IMR-90 (cell line): ENCODE data around the gene UBN1. TPM values are rescaled to one million over a fixed set of nuclear protein-coding genes. Genes with fewer than 3 reads are reported as not detected.

ENCODE experiments used
- ATAC-seq: fragments of 200-7000 bp; cut with Tn5 transposase; 2 replicates; pipeline ENCODE4 v1.9.1; 2020; ENCODE audit warnings: low read depth, mild to moderate bottlenecking, moderate library complexity
- BruUV-seq: library from RNA; stranded (reverse); fragments of 400-500 nt; replicated peaks from 2 replicates; lab custom pipeline; 2021; lab: Mats Ljungman, UMichigan
- CTCF ChIA-PET: fragments of 300-600 bp; formaldehyde crosslinking; extraction: SDS; loops from one replicate; lab custom pipeline; 2021; ENCODE audit warnings: antibody characterized with exemption; lab: Yijun Ruan, JAX
- POLR2A ChIA-PET: fragments of 300-600 bp; sonication (Branson Sonifier 250); formaldehyde crosslinking; loops from one replicate; lab custom pipeline; 2022; ENCODE audit warnings: antibody characterized with exemption; ENCODE audit not compliant: unreplicated experiment; lab: Charles Lee
- DNase-seq: peaks from one replicate; pipeline ENCODE4 v3.0.0; 2013
- H2AFZ ChIP-seq: replicated peaks from 2 replicates; pipeline ENCODE3; 2013; ENCODE audit warnings: low read length, mild to moderate bottlenecking; ENCODE audit not compliant: poor library complexity
- H2AK5ac ChIP-seq: 2 replicates; pipeline ENCODE4 v1.6.1; 2013; ENCODE audit warnings: low read depth, low read length, inconsistent platforms
- H2AK9ac ChIP-seq: replicated peaks from 2 replicates; pipeline ENCODE3; 2013; ENCODE audit warnings: mild to moderate bottlenecking, low read depth, low read length, moderate library complexity; ENCODE audit not compliant: poor library complexity
- H2BK120ac ChIP-seq: 2 replicates; pipeline ENCODE4 v1.6.1; 2013; ENCODE audit warnings: low read depth, low read length, inconsistent platforms
- H2BK15ac ChIP-seq: 3 replicates; pipeline ENCODE4 v1.6.1; 2013; ENCODE audit warnings: low read depth, low read length, inconsistent platforms
- H2BK20ac ChIP-seq: 2 replicates; pipeline ENCODE4 v1.6.1; 2013; ENCODE audit warnings: low read depth, mild to moderate bottlenecking, inconsistent platforms, low read length, moderate library complexity
- H2BK5ac ChIP-seq: 2 replicates; pipeline ENCODE4 v1.6.1; 2013; ENCODE audit warnings: mild to moderate bottlenecking, low read depth, low read length, inconsistent platforms; ENCODE audit not compliant: poor library complexity, severe bottlenecking
- H3K14ac ChIP-seq: replicated peaks from 2 replicates; pipeline ENCODE4 v1.6.1; 2013; ENCODE audit warnings: low read depth, low read length, inconsistent platforms
- H3K18ac ChIP-seq: 2 replicates; pipeline ENCODE4 v1.6.1; 2013; ENCODE audit warnings: low read depth, low read length, control low read depth
- H3K23ac ChIP-seq: 2 replicates; pipeline ENCODE4 v1.6.1; 2013; ENCODE audit warnings: low read depth, low read length, inconsistent platforms
- H3K27ac ChIP-seq: 2 replicates; pipeline ENCODE4 v1.5.1; 2013; ENCODE audit warnings: mild to moderate bottlenecking, control low read depth, low read length; ENCODE audit not compliant: insufficient read depth
- H3K27me3 ChIP-seq: 2 replicates; pipeline ENCODE4 v1.6.1; 2013; ENCODE audit warnings: low read length; ENCODE audit not compliant: control insufficient read depth, insufficient read depth
- H3K36me3 ChIP-seq: 2 replicates; pipeline ENCODE4 v1.6.1; 2013; ENCODE audit warnings: low read length, mixed read lengths; ENCODE audit not compliant: control insufficient read depth, insufficient read depth
- H3K4ac ChIP-seq: 2 replicates; pipeline ENCODE4 v1.6.1; 2013; ENCODE audit warnings: low read depth, low read length, inconsistent platforms
- H3K4me1 ChIP-seq: 2 replicates; pipeline ENCODE4 v1.6.1; 2013; ENCODE audit warnings: low read length, mixed read lengths; ENCODE audit not compliant: control insufficient read depth, insufficient read depth
- H3K4me2 ChIP-seq: 2 replicates; pipeline ENCODE4 v1.6.1; 2013; ENCODE audit warnings: low read depth, mild to moderate bottlenecking, control low read depth, low read length, moderate library complexity
- H3K4me3 ChIP-seq: 2 replicates; pipeline ENCODE4 v1.5.1; 2013; ENCODE audit warnings: low read depth, mild to moderate bottlenecking, control low read depth, low read length, moderate library complexity; ENCODE audit not compliant: insufficient read depth
- H3K56ac ChIP-seq: 2 replicates; pipeline ENCODE4 v1.6.1; 2013; ENCODE audit warnings: low read length, inconsistent platforms; ENCODE audit not compliant: insufficient read depth; ENCODE audit errors: extremely low read depth
- H3K79me1 ChIP-seq, 2 experiments: 2 replicates each; pipeline ENCODE4 v1.6.1; 2013; ENCODE audit warnings: low read length in 2 of 2, inconsistent platforms in 1 of 2, low read depth in 1 of 2
- H3K9ac ChIP-seq: 2 replicates; pipeline ENCODE4 v1.6.1; 2013; ENCODE audit warnings: low read depth, low read length, control low read depth
- H3K9me1 ChIP-seq: 2 replicates; pipeline ENCODE4 v1.6.1; 2013; ENCODE audit warnings: low read length, inconsistent platforms; ENCODE audit not compliant: insufficient read depth
- H3K9me3 ChIP-seq: 2 replicates; pipeline ENCODE4 v1.6.1; 2013; ENCODE audit warnings: low read length; ENCODE audit not compliant: control insufficient read depth, insufficient read depth
- H4K20me1 ChIP-seq: 2 replicates; pipeline ENCODE4 v1.6.1; 2013; ENCODE audit warnings: low read length, inconsistent platforms; ENCODE audit not compliant: insufficient read depth
- H4K5ac ChIP-seq: 2 replicates; pipeline ENCODE4 v1.6.1; 2013; ENCODE audit warnings: mild to moderate bottlenecking, low read depth, low read length, control low read depth
- H4K8ac ChIP-seq, 2 experiments: 2 replicates each; pipeline ENCODE4 v1.6.1; 2013; ENCODE audit warnings: low read depth in 2 of 2, low read length in 2 of 2, control low read depth in 1 of 2, inconsistent platforms in 1 of 2
- H4K91ac ChIP-seq: 2 replicates; pipeline ENCODE4 v1.6.1; 2013; ENCODE audit warnings: low read depth, low read length, inconsistent platforms; ENCODE audit not compliant: insufficient read depth
- BHLHE40 ChIP-seq: fragments of 150-350 bp; IDR thresholded peaks from 2 replicates; pipeline ENCODE4 v1.6.1; 2016; ENCODE audit warnings: mild to moderate bottlenecking, low read depth, low read length
- CHD1 ChIP-seq: IDR thresholded peaks from 2 replicates; pipeline ENCODE4 v1.6.1; 2012; ENCODE audit warnings: low read depth, low read length, improper control_type of control experiment
- FOS ChIP-seq: fragments of 150-350 bp; IDR thresholded peaks from 2 replicates; pipeline ENCODE4 v1.6.1; 2016; ENCODE audit warnings: low read depth, low read length
- MAFK ChIP-seq: IDR thresholded peaks from 2 replicates; pipeline ENCODE4 v1.6.1; 2012; ENCODE audit warnings: low read depth, low read length, improper control_type of control experiment
- NFE2L2 ChIP-seq: fragments of 150-350 bp; IDR thresholded peaks from 2 replicates; pipeline ENCODE4 v1.6.1; 2016; ENCODE audit warnings: low read depth, mild to moderate bottlenecking, low read length
- RAD21 ChIP-seq: IDR thresholded peaks from 2 replicates; pipeline ENCODE4 v1.6.1; 2012; ENCODE audit warnings: low read length, improper control_type of control experiment
- RCOR1 ChIP-seq: IDR thresholded peaks from 2 replicates; pipeline ENCODE4 v1.6.1; 2012; ENCODE audit warnings: mild to moderate bottlenecking, low read length, improper control_type of control experiment; ENCODE audit not compliant: insufficient replicate concordance
- RFX5 ChIP-seq: IDR thresholded peaks from 2 replicates; pipeline ENCODE4 v1.8.0; 2012; ENCODE audit warnings: low read depth, mild to moderate bottlenecking, low read length, moderate library complexity
- WGBS, 2 experiments: methylation state at CpG; one replicate each; pipeline versions ENCODE4 v1.1.5 to v1.1.7; 2013; ENCODE audit warnings: missing lambda C conversion rate in 2 of 2; ENCODE audit not compliant: insufficient read length in 1 of 2; ENCODE audit errors: extremely low coverage in 2 of 2; 5-methylcytosine and 5-hydroxymethylcytosine counted together
- dilution Hi-C: fragments of 300-500 bp; cut with HindIII; formaldehyde crosslinking; loops from one replicate; pipeline ENCODE4 v1.14.3; 2018; ENCODE audit warnings: low sequenced_read_pairs; ENCODE audit not compliant: unreplicated experiment
- in situ Hi-C: fragments of 300-500 bp; cut with MboI; formaldehyde crosslinking; loops from 3 replicates; pipeline ENCODE4 v1.14.3; 2019; ENCODE audit warnings: low sequenced_read_pairs, inconsistent platforms, mixed read lengths
- intact Hi-C: fragments of 100-400 bp; cut with micrococcal nuclease; formaldehyde crosslinking; loops from 2 replicates; pipeline ENCODE4 v1.10.0; 2022
- polyA plus RNA-seq, 3 experiments: library from polyadenylated mRNA; depleted of rRNA; stranded (reverse); fragments of >200 nt; gene quantifications; 2 replicates each; pipeline ENCODE4 v1.2.3, GENCODE V29; 2012; ENCODE audit warnings: low replicate concordance in 1 of 3
- total RNA-seq: library from RNA; depleted of rRNA; stranded (reverse); fragments of >200 nt; gene quantifications from 2 replicates; pipeline ENCODE4 v1.2.3, GENCODE V29; 2012
- TF ChIP-seq, protein P1 (sequence below): fragments of 150-350 bp; IDR thresholded peaks from 2 replicates; pipeline ENCODE4 v1.6.1; 2017; ENCODE audit warnings: mild to moderate bottlenecking, antibody characterized with exemption, low read length, low read depth
- TF ChIP-seq, protein P2 (sequence below): conservative IDR thresholded peaks from 2 replicates; pipeline ENCODE4 v1.5.1; 2012; ENCODE audit warnings: mild to moderate bottlenecking, low read depth, low read length, improper control_type of control experiment
- TF ChIP-seq, protein P3 (sequence below): fragments of 150-350 bp; IDR thresholded peaks from 2 replicates; pipeline ENCODE4 v1.6.1; 2016; ENCODE audit warnings: low read depth, mild to moderate bottlenecking, low read length, moderate library complexity, borderline replicate concordance

UBN1 gene
- total and polyA plus RNA-seq, 2 of the 4 experiments (the other 2 are of a cell fraction) = 5.7 to 16.3 TPM

- H2AK5ac ChIP-seq = no peak overlapping the region
- no peak for DNase-seq
- H2BK20ac ChIP-seq = no peak overlapping the region
- H4K91ac ChIP-seq = no peak overlapping the region
- dilution Hi-C loops = no loop called here
- H3K27ac ChIP-seq = no peak overlapping the region
- ChIA-PET CTCF (no interaction called here), POLR2A (interaction anchor here (0.5 kb wide), 1 partner anchor 89 kb away, joined by 6 read pairs; no protein-coding TSS in a partner anchor)
- H3K56ac ChIP-seq = no peak overlapping the region
- peaks cover 24 to 67% of the 10 kb centered on the region in 2 experiments for H3K79me1 ChIP-seq
- no peak overlapping the region for H2BK120ac ChIP-seq
- H3K9me3 ChIP-seq = no peaks in the 10 kb centered on the region
- in situ Hi-C loops = no loop called here
- no peak overlapping the region for H2BK5ac ChIP-seq
- H3K4me1 ChIP-seq = no peaks in the 10 kb centered on the region; the same call in 1 of the 2 replicates
- WGBS, 2 experiments = 95% methylated on average over 3 of the region's 13 CpGs; no CpG with 5 or more reads in 1 of the 2 experiments
- H2AFZ ChIP-seq = no peak overlapping the region
- no peak overlapping the region for H3K4me3 ChIP-seq
- no peak overlapping the region for H4K5ac ChIP-seq
- peaks cover 56% of the 10 kb centered on the region for H4K20me1 ChIP-seq
- no peak overlapping the region for H3K18ac ChIP-seq
- no peak overlapping the region for H2BK15ac ChIP-seq
- H2AK9ac ChIP-seq = no peak overlapping the region
- no peak overlapping the region for H4K8ac ChIP-seq
- no peak overlapping the region for H3K4ac ChIP-seq
- no peak overlapping the region for H3K9ac ChIP-seq
- no peak overlapping the region for H3K23ac ChIP-seq
- intact Hi-C loops = no loop called here
- peaks cover 41% of the 10 kb centered on the region for H3K36me3 ChIP-seq
- 0 out of 2 replicates have a peak, but pooled peaks cover 3% of the 10 kb centered on the region for H3K9me1 ChIP-seq
- H3K14ac ChIP-seq = no peak overlapping the region
- no peak for ATAC-seq
- no peaks in the 10 kb centered on the region for H3K27me3 ChIP-seq
- H3K4me2 ChIP-seq = no peak overlapping the region
- BruUV-seq = no TSS peak
- TF ChIP-seq FOS = no peak
- TF ChIP-seq, protein P1, sequence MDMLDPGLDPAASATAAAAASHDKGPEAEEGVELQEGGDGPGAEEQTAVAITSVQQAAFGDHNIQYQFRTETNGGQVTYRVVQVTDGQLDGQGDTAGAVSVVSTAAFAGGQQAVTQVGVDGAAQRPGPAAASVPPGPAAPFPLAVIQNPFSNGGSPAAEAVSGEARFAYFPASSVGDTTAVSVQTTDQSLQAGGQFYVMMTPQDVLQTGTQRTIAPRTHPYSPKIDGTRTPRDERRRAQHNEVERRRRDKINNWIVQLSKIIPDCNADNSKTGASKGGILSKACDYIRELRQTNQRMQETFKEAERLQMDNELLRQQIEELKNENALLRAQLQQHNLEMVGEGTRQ = no peak
- no peak for TF ChIP-seq CHD1
- TF ChIP-seq, protein P2, sequence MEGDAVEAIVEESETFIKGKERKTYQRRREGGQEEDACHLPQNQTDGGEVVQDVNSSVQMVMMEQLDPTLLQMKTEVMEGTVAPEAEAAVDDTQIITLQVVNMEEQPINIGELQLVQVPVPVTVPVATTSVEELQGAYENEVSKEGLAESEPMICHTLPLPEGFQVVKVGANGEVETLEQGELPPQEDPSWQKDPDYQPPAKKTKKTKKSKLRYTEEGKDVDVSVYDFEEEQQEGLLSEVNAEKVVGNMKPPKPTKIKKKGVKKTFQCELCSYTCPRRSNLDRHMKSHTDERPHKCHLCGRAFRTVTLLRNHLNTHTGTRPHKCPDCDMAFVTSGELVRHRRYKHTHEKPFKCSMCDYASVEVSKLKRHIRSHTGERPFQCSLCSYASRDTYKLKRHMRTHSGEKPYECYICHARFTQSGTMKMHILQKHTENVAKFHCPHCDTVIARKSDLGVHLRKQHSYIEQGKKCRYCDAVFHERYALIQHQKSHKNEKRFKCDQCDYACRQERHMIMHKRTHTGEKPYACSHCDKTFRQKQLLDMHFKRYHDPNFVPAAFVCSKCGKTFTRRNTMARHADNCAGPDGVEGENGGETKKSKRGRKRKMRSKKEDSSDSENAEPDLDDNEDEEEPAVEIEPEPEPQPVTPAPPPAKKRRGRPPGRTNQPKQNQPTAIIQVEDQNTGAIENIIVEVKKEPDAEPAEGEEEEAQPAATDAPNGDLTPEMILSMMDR = no peak
- TF ChIP-seq, protein P3, sequence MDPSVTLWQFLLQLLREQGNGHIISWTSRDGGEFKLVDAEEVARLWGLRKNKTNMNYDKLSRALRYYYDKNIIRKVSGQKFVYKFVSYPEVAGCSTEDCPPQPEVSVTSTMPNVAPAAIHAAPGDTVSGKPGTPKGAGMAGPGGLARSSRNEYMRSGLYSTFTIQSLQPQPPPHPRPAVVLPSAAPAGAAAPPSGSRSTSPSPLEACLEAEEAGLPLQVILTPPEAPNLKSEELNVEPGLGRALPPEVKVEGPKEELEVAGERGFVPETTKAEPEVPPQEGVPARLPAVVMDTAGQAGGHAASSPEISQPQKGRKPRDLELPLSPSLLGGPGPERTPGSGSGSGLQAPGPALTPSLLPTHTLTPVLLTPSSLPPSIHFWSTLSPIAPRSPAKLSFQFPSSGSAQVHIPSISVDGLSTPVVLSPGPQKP = no peak
- TF ChIP-seq RFX5 = no peak
- no peak for TF ChIP-seq MAFK
- no peak for TF ChIP-seq RAD21
- no peak for TF ChIP-seq BHLHE40
- TF ChIP-seq RCOR1 = no peak
- no peak for TF ChIP-seq NFE2L2
These were observed 18.1 kb downstream of the UBN1 start for GRCh38 chr16:4865231-4865860.
